ENCODE data around the gene EED.

Gene EED

GRCh38 chr11:86292912-86293616 is 48.5 kb downstream of the EED start:
- no peak for TF ChIP-seq CTCF (IDR thresholded peaks at IDR 0.05)

GRCh38 chr11:86294026-86294425 is 49.5 kb downstream of the EED start:
- TF ChIP-seq CTCF (IDR thresholded peaks at IDR 0.05): no peak

GRCh38 chr11:86301742-86302091 is 57.2 kb downstream of the EED start:
- no peak for TF ChIP-seq CTCF (IDR thresholded peaks at IDR 0.05)

DNA sequence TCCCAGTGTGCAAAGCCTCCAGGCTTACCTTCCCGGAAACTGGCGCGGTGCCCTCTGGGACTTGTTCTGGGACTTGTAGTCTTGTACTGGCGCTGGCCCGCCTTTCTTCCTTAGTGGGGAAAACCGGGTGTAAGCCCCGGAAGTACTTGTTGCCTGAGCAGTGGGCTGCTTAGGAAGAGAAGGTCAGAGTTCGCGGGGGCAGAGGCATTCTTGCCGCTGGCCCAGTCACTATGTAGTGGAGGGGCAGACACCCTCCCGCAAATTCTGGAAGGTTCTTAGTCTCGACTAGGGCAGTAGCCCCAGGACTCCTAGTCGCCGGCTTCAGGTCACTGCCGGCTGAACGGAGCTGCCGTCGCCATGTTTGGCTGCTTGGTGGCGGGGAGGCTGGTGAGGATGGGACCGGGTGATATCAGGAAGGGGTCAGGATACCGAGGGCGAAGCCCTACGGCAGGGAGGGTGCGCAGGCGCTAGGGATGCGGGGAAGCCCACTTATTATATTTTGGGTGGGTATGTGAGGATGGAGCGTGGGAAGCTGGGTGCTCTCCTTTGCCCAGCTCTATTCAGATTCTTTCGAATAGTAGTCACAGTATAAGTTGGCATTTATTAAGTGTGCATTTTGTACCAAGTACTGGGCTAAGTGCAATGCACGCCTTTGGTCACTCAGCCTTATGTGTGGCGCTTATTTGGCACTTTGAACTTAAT is 57.7 kb downstream of the EED start, which contains the start of gene HIKESHI:
Gene HIKESHI, plus strand, starts transcription at position 149 of the 702 bp plus-strand sequence. Its CDS starts 209 bp downstream, at position 358.
- TF ChIP-seq CTCF (IDR thresholded peaks at IDR 0.05): no peak

- no peak for TF ChIP-seq CTCF (IDR thresholded peaks at IDR 0.05)
Measured at GRCh38 chr11:86303257-86303656, 58.7 kb downstream of the EED start.

- TF ChIP-seq CTCF (IDR thresholded peaks at IDR 0.05): no peak
Measured at GRCh38 chr11:86313793-86314192, 69.2 kb downstream of the EED start.

DNA sequence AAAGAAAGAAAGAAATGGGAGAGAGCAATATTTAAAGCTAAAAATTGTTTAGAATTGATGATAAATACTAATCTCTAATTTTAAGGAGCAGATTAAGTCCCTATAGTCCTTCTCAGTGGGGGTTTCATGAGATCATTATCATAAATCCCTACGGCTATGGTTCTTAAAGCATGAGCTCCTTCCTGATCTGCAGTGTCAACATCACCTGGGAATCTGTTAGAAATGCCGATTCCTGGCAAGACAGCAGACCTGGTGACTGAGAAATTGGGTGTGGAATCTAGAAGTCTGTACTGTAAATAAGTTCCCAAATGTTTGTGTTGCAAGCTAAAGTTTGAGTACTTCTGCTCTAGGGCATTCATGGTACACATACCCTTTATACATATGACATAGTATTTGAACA is 70.1 kb downstream of the EED start:
- no peak for TF ChIP-seq CTCF (IDR thresholded peaks at IDR 0.05)
